CMK (cell line): Measurements from ENCODE around the gene TARS2.

ENCODE experiments used
- DNase-seq: peaks from one replicate; pipeline ENCODE4 v3.0.0-alpha.2; 2010; ENCODE audit warnings: low read depth

Gene TARS2

GRCh38 chr1:150555198-150555970, 68.2 kb downstream of the TARS2 start:
- no peak for DNase-seq

DNA sequence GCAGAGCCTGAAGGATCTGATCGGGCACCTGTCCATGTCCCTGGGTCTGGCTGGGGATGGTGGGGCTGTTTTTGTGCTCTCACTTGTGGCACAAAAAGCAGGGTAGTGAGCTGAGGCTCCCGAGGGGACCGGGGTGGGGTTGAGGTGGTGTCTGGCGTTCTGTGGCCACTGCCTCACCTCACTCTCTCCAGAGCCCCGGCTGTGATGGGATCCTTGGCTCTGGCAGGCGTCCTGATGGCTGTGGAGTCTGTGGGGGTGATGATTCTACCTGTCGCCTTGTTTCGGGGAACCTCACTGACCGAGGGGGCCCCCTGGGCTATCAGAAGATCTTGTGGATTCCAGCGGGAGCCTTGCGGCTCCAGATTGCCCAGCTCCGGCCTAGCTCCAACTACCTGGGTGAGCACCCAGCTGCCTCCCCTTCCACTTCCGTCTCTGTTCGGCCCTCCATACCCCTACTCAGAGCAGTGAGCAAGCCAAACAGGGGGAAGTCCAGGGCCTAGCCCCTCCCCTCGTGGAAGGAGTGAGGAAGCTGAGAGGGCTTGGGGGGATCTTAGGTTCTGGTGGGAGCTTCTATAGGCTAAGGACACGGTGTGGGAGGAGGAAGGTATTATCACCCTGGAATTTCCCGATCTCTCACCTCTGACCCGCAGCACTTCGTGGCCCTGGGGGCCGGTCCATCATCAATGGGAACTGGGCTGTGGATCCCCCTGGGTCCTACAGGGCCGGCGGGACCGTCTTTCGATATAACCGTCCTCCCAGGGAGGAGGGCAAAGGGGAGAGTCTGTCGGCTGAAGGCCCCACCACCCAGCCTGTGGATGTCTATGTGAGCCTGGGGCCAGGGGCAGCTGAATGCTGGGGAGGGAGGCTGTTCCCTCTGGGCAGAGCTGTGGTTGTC, 69.0 kb downstream of the TARS2 start:
- DNase-seq = no peak

- DNase-seq = no peak
Measured at GRCh38 chr1:150557065-150557600, 69.9 kb downstream of the TARS2 start.
